Left cardiac atrium (tissue), 4 donors: ENCODE results near the gene ACTG1. TPM values are rescaled to one million over a fixed set of nuclear protein-coding genes. Genes with fewer than 3 reads are reported as not detected.

ENCODE experiments used
- ATAC-seq, 2 donors: fragments of 200-7000 bp; cut with Tn5 transposase; one replicate each; pipeline ENCODE4 v1.9.1; 2020; ENCODE audit warnings: mild to moderate bottlenecking in 2 of 2, moderate library complexity in 2 of 2
- DNase-seq: peaks from one replicate; pipeline ENCODE4 v3.0.0-alpha.2; 2020
- intact Hi-C, 2 donors: fragments of 100-400 bp; cut with DNase I; formaldehyde crosslinking; loops; one replicate each; pipeline versions ENCODE4 v1.14.1 to v1.15.1; 2022 to 2023
- total RNA-seq, 2 donors: library from RNA; stranded (reverse); fragmentation: NEBNext Ultra II Directional; extraction: Animal tissue kit (Norgen Biotek cat#: 25700); gene quantifications; one replicate each; pipeline ENCODE4 v1.2.1, GENCODE V29; 2021
- donor health status: DM: no; HTN: yes; CAD: no.
- donor health status: DM: no; HTN: yes; CAD: no; lungs with severe emphysema.
- donor health status: DM: yes; HTN: yes; CAD: no.
- donor health status: Dilated cardiomyopathy.

ACTG1 gene
- total RNA-seq, 2 donors from 2014 or later: 663 to 1,095 TPM

DNA sequence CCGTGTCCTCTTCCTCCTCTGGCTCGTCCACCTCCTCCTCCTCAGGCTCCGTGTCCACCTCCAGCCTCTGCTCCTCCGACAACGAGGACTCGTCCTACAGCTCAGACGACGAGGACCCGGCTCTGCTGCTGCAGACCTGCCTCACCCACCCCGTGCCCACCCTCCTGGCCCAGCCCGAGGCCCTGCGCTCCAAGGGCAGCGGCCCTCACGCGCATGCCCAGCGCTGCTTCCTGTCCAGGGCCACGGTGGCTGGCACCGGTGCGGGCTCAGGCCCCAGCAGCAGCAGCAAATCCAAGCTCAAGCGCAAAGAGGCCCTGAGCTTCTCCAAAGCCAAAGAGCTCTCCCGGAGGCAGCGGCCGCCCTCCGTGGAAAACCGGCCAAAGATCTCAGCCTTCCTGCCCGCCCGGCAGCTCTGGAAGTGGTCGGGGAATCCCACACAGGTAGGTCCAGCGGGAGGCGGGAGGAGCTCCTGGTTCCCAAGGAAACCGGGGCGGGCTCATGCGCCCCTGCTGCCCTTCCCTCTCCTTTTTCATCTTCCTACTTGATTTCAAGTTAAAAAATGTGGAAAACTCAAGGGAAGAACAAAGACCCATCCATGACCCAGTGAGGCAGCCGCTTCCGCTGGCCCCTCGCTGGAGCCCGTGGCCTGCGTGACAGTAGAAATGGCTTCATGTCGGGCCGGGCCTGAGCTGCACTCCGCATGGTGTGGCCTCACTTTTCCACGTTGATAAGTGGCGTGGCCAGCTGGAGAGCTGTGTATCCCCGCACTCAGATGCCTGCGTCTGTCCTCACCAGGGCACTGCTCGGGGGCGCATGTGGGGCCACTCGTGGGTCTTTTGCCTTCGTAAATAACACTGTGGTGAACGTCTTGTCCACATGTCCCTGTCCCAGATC lies 50.7 kb downstream of the ACTG1 start:
- DNase-seq: no peak
- no peak for ATAC-seq
- intact Hi-C loops: no loop called here

DNA sequence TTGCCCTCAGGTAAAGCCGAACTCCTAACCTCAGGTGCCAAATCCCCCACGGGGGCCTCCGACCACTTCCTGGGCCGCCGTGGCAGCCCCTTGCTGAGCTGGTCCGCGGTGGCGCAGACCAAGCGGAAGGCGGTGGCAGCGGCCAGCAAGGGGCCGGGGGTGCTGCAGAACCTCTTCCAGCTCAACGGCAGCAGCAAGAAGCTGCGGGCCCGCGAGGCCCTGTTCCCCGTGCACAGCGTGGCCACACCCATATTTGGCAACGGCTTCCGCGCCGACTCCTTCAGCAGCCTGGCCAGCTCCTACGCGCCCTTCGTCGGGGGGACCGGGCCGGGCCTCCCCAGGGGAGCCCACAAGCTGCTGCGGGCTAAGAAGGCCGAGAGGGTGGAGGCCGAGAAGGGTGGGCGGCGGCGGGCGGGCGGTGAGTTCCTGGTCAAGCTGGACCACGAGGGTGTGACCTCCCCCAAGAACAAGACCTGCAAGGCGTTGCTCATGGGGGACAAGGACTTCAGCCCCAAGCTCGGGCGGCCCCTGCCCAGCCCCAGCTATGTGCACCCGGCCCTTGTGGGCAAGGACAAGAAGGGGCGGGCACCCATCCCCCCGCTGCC lies 51.6 kb downstream of the ACTG1 start:
- peak in 1 of 2 donors; percentile 23 for ATAC-seq
- intact Hi-C loops: no loop called here
- no peak for DNase-seq

Other genes starting within 250 kb of the ACTG1 start
- gene SLC38A10, start 217.5 kb downstream of the ACTG1 start, total RNA-seq: 10 to 100 TPM; 46.4 to 54.0 TPM
- gene BAHCC1, start 117.3 kb downstream of the ACTG1 start, total RNA-seq: 1 to 10 TPM; 8.3 to 9.9 TPM
- under 1 TPM; 0.38 to 0.39 TPM for gene FSCN2, start 15.6 kb upstream of the ACTG1 start, total RNA-seq
- 10 to 100 TPM; 11.6 to 15.7 TPM for gene FAAP100, start 39.6 kb upstream of the ACTG1 start, total RNA-seq
- 10 to 100 TPM; 67.2 to 97.1 TPM for gene NPLOC4, start 124.3 kb upstream of the ACTG1 start, total RNA-seq
- gene TSPAN10, start 124.4 kb upstream of the ACTG1 start, total RNA-seq: under 1 TPM; 0.16 to 0.50 TPM
- gene PDE6G, start 143.7 kb upstream of the ACTG1 start, total RNA-seq: under 1 TPM in 1 of 2 donors, not detected in 1; 0.50 TPM
- gene OXLD1, start 153.8 kb upstream of the ACTG1 start, total RNA-seq: 10 to 100 TPM; 20.9 to 23.6 TPM
- 1 to 10 TPM; 7.2 to 8.9 TPM for gene CCDC137, start 153.9 kb upstream of the ACTG1 start, total RNA-seq
- gene ARL16, start 171.0 kb upstream of the ACTG1 start, total RNA-seq: 10 to 100 TPM; 12.2 to 22.3 TPM
- 10 to 100 TPM; 42.3 to 52.6 TPM for gene HGS, start 171.2 kb upstream of the ACTG1 start, total RNA-seq
- gene MRPL12, start 190.6 kb upstream of the ACTG1 start, total RNA-seq: 100 to 1,000 TPM; 133 TPM
- gene SLC25A10, start 199.5 kb upstream of the ACTG1 start, total RNA-seq: 10 to 100 TPM; 10.1 to 11.8 TPM